ENCODE measurements around the gene EDC3.
"Not testable (repeated sequence)": the region's sequence is repeated elsewhere in the genome, so short reads cannot be mapped to it uniquely, and the experiment has no call there.

The EDC3 gene, protein sequence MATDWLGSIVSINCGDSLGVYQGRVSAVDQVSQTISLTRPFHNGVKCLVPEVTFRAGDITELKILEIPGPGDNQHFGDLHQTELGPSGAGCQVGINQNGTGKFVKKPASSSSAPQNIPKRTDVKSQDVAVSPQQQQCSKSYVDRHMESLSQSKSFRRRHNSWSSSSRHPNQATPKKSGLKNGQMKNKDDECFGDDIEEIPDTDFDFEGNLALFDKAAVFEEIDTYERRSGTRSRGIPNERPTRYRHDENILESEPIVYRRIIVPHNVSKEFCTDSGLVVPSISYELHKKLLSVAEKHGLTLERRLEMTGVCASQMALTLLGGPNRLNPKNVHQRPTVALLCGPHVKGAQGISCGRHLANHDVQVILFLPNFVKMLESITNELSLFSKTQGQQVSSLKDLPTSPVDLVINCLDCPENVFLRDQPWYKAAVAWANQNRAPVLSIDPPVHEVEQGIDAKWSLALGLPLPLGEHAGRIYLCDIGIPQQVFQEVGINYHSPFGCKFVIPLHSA

DNA sequence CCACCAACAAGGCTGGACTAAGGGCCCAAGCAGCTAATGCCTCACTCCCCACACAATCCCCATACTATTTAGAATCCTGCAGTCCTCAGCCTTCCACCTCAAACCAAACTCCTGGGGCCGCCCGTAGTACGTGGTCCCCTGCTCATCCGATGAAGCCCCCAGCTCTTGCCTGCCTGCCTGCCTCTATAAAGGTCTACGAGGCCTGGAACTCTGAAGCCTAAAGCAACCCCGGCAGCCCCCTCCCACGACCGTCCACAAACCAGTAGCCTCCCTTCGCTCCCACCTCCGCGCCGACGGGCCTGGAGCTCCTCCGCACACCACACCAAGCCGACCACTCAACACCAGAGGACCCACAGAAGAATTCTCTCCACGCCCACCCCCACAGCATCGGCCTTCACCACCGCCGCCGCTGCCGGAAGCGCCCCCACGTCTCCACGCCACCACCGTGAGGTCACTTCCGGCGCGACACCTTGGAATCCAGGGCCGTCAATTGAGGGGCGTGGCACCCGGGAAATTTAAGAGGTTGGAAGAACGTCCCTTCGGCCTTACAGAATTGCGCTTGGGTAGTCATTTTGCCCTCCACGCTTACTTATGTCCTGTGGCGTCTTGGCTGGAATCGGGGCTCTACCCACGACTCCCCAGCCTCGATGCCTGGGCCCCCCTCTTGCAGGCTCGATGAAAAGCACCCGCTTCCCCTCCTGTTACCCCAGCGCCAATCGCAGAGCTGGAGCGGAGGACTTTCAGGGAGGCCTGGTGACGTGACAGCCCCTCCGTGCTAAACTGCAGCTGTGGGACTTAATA lies at the start of gene EDC3:
TSS of gene EDC3 (minus strand) at position 428 of the 801 bp plus-strand sequence. CDS start 20,900 bp downstream, outside the sequence.
- peak; percentile 87 for DNase-seq

DNA sequence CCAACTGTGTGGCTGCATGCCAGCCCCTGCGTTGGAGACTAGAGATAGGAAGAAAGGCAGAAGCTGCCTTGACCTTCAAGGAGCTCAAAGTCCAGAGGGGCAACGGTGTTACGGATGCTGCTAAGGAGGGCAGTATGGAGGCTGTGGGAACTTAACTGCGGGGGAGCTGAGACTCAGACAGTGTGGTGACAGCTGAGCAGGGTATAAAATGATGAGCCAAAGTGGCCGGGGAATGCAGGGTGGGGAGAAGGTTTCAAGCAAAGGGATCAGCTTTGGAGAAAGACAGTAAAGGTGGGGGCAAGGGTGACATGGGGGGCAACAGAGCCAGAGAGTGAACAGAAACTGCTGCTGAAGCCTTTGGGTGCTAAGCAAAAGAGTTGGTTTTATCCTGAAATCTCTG lies 46.6 kb upstream of the EDC3 start:
- no peak for DNase-seq

DNA sequence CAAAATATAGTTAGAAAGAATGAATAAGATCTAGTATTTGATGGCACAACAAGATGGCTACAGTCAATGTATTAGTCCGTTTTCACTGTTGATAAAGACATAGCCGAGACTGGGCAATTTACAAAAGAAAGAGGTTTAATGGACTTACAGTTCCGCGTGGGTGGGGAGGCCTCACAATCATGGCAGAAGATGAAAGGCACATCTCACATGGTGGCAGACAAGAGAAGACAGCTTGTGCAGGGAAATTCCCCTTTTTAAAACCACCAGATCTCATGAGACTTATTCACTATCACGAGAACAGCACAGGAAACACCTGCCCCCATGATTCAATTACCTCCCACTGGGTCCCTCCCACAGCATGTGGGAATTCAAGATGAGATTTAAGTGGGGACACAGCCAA lies 42.4 kb upstream of the EDC3 start:
- DNase-seq: not testable (repeated sequence)

DNA sequence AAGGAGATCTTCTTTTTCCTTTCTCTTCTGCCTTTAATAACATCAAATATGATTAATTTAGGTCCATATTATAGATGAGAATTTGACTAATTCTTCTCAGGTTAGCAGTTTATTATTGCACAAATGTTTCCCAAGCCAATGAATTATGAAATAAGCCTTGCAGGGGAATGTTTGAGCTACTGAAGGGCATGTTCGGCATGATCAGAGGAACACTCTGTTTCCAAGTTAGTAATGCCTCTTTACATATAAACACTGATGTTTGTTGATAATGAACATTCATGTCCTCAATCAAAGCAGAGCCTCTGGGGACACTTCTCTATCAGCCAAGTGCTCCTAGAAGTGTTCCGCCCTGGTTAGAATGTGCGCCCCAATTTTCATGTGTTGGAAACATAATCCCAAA lies 39.5 kb upstream of the EDC3 start:
- DNase-seq: no peak

DNA sequence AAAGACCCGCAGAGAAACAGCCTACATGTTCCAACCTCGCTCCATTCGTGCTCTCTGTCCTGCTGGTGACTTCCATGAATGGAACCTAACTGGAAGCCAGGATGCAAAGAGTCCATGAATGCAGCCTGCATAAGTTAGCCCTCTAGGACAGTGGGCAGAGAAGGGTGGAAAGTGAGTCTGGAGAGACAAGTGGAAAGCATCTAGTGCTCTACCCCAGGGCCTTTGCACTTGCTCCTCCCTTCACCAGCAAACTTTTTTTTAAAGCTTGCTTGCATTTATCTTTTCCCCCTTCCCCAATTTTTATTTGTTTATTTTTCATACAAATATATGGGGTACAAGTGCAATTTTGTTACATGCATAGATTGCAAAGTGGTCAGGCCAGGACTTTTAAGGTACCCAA lies 37.4 kb upstream of the EDC3 start:
- no peak for DNase-seq

- DNase-seq: no peak
These were observed 37.0 kb upstream of the EDC3 start for GRCh38 chr15:74732846-74733245.

- DNase-seq: no peak
These were observed 34.9 kb upstream of the EDC3 start for GRCh38 chr15:74730619-74731316.

GRCh38 chr15:74729372-74729771 lies 33.5 kb upstream of the EDC3 start:
- not testable (repeated sequence) for DNase-seq

- not testable (repeated sequence) for DNase-seq
These were observed 32.9 kb upstream of the EDC3 start for GRCh38 chr15:74728699-74729098.

- DNase-seq: no peak
These were observed 31.9 kb upstream of the EDC3 start for GRCh38 chr15:74727727-74728126.

GRCh38 chr15:74726774-74727164 lies 30.9 kb upstream of the EDC3 start:
- no peak for DNase-seq

DNA sequence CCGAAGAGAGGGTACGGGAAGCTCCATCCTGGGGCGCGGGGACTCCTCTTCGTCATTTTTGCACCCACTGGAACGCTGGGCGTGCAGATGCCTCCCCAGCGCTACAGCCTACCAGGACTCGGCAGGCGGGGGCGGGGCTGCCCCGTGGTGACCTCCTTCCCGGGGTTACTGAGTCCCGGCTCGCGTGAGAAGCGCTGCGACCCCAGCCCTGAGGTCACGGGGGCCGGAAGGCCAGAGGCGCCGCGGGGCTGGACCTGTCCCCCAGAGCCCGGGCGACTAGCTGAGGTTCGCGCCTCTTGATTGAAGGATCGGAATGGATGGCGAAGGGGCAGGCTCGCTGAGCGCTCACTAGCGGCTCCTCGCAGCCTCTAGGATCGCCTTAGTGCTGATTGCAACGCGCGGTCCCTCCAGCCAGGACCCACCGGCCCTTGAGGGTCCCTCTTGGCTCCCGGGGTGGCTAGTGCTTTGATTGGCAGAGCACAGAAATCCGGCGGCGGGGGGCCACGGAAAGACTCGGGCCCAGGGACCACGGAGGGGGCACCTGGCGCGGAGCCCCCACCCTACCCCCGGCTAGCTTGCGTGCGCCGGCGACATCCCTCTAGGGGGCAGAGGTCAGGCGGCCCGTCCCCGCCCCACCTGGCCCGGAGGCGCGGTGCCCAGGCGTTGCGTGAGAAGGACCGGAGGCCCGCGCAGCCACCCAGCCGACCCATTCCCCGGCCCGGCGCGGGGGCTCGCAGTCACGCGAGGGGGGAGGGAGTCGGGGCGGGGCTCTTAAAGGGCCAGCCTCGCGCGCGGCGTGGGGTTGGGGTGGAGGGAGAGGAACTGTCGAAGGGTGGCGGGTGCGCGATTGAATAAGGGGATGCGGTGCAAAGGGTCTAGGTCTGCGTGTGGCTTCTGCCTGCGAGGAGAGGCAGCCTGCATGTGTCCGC lies 30.3 kb upstream of the EDC3 start:
- DNase-seq: peak; percentile 6

- no peak for DNase-seq
These were observed 29.5 kb upstream of the EDC3 start, which contains the start of gene CYP1A1 for GRCh38 chr15:74725225-74725774. CYP1A1 (minus strand) TSS chr15:74725528; CDS start chr15:74723097, 2,431 bp downstream.

- DNase-seq: no peak
These were observed 28.9 kb upstream of the EDC3 start for GRCh38 chr15:74724570-74725224.

- DNase-seq: peak; percentile 41
These were observed 28.0 kb upstream of the EDC3 start for GRCh38 chr15:74723754-74724334.

DNA sequence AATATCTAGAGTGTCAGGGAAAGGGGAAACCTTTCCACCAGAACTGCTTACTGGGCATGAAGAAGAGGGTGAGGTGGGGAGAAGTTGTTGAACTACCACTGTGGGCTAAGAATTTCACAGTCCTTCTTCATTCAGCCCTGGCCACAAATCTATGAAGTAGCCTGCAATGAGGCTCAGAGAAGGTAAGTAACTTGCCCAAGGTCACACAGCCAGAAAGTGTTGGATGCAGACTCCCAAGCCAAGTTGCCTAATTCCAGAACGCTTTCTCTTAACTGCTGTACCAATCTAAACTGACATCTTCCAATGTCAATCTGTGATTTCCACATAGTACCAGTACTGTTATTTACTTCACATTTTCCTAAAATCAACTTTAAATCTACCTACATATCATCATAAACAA lies 27.4 kb upstream of the EDC3 start:
- DNase-seq: no peak

DNA sequence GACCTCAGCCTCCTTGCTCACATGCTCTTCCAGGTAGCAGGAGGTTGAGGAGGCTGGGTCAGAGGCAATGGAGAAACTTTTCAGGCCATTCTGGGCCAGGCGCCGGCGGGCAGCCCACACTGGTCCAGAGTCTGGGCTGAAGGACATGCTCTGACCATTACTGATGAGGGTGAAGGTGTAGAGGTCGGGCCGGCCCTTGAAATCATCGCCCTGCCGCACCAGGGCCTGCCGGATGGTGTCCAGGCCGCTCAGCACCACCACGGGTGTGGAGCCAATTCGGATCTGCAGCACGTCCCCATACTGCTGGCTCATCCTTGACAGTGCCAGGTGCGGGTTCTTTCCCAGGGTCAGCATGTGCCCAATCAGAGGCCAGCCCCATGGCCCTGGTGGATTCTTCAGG lies 26.8 kb upstream of the EDC3 start:
- DNase-seq: no peak

DNA sequence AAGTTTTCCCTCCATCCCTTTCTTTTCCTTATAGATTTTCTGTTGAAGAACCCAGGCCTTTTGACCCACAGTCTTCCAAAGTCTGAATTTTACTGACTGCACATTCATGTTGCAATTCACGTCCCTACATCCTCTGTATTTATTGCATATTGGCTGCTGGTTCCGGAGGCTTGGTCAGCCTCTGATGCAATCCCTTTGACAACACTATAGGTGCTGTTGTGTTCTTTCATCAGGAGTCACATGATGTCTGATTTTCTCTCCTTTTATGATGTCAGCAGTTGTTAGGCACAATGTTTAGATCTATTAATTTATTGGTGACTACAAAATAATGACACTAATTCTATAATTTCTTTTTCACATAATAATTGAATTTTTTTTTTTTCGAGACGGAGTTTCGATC lies 20.8 kb upstream of the EDC3 start:
- DNase-seq: no peak

- no peak for DNase-seq
These were observed 16.5 kb upstream of the EDC3 start for GRCh38 chr15:74712311-74712710.

DNA sequence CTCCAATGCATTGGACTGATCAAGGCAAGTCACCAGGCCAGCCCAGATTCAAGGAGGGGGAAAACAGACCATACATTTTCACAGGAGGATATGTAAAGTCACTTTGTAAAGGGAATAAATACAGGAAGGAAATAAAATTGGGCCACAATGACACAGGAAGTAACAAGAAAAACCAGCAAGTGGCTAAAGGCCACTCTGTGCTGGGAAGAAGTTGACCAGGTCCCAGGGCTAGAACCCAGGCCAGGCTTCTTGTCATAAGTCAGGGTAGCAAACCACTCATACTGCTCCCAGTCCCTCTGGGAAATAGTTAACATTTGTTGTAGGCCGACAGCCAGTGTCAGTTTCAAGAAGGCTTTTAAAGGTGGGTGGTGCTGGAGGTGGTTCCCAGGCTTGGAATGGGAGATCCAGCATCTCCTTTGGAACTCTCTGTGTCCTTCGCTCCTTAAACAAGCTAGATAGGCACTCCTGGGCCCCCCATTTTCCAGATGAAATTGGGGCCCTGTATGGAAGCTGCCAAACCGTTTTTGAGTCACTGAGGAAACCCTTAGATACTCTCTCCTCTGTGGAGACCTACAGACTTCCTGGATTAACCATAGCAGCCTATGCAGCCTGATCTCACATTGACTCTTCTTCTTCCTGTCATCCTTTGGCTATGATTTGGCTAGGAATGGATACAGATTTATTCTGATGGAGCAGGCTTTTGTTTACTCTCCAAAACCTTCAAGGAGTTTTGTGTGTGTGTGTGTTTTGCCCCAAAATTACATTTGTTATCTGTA lies 14.7 kb upstream of the EDC3 start:
- no peak for DNase-seq
